GM19240 (cell line): ENCODE measurements around the gene CCDC90B.

Experiments
- DNase-seq: peaks from one replicate; pipeline ENCODE4 v3.0.0; 2011; ENCODE audit warnings: low spot score; ENCODE audit not compliant: insufficient read length

The CCDC90B gene

GRCh38 chr11:83238111-83238510 lies 48.1 kb downstream of the CCDC90B start:
- DNase-seq = no peak

GRCh38 chr11:83235825-83236224 lies 50.3 kb downstream of the CCDC90B start:
- no peak for DNase-seq

- DNase-seq = no peak
These were observed 62.7 kb downstream of the CCDC90B start for GRCh38 chr11:83223457-83223856.

- DNase-seq = no peak
These were observed 63.7 kb downstream of the CCDC90B start for GRCh38 chr11:83222499-83222898.

GRCh38 chr11:83221694-83222093 lies 64.5 kb downstream of the CCDC90B start:
- no peak for DNase-seq

- no peak for DNase-seq
These were observed 65.9 kb downstream of the CCDC90B start for GRCh38 chr11:83220260-83220659.

- DNase-seq = no peak
These were observed 67.1 kb downstream of the CCDC90B start for GRCh38 chr11:83219095-83219494.
